Heart left ventricle (tissue), 13 donors: ENCODE data around the gene SIX1.

Experiments
- CTCF ChIP-seq, 12 donors: fragments of 200-600 bp; sonication (generic) in 4 of 12; IDR thresholded peaks; one replicate each; pipeline versions ENCODE4 v1.5.0 to v1.8.0; 2018 to 2022; ENCODE audit warnings: antibody characterized with exemption in 12 of 12, mild to moderate bottlenecking in 5 of 12
- POLR2A ChIP-seq, 2 donors: fragments of 450-650 bp; IDR thresholded peaks; one replicate each; pipeline ENCODE4 v1.6.1; 2017; ENCODE audit warnings: antibody characterized with exemption in 2 of 2, mild to moderate bottlenecking in 2 of 2, moderate library complexity in 2 of 2
- donor health status: ischemic (EF 13 %, LVEDD 7.1; RV severe dilation, severe dysfunction).
- donor health status: DM: no; HTN: yes; CAD: no.
- donor health status: DM: no; HTN: no; CAD: no.
- donor health status: ischemic (EF 25% LVEDD 6.9; RV normal size, moderate dysfunction).
- donor health status: ischemic (EF 25% LVEDD 5.7; RV mildly dilated, moderate dysfunction).
- donor health status: ischemic (EF 35%, LVEDD 5.7; RV mildly dilated, moderate dysfunction).
- donor health status: nonischemic (EF 11% LVEDD 7.7; RV severe dilation, severe dysfunction).
- donor health status: DM: yes; HTN: yes; CAD: no.
- donor health status: PGD.
- donor health status: ischemic (EF 29% LVEDD 5.4; RV normal size, mild dysfunction).
- donor health status: nonischemic (EF 23%, LVEDD 6.1; RV moderate dilation, normal function).

GRCh38 chr14:60657456-60658210 lies 8.4 kb upstream of the SIX1 start:
- TF ChIP-seq CTCF (IDR thresholded peaks at IDR 0.05) (no peak), POLR2A (IDR thresholded peaks at IDR 0.05) (no peak)
